Heart right ventricle (tissue), 16 donors: ENCODE results near the gene PCYT1B. TPM values are rescaled to one million over a fixed set of nuclear protein-coding genes. Genes with fewer than 3 reads are reported as not detected.

ENCODE experiments used
- ATAC-seq, 8 donors: fragments of 200-7000 bp; cut with Tn5 transposase; one replicate each; pipeline ENCODE4 v1.9.1; 2020; ENCODE audit warnings: mild to moderate bottlenecking in 8 of 8, moderate library complexity in 8 of 8, moderate number of reproducible peaks in 1 of 8
- DNase-seq, 2 donors: peaks; one replicate each; pipeline ENCODE4 v3.0.0-alpha.2; 2020
- H3K27ac ChIP-seq, 10 donors: fragments of 200-600 bp; sonication (generic) in 2 of 10; one replicate each; pipeline versions ENCODE4 v1.5.0 to v1.8.0; 2020 to 2022; ENCODE audit warnings: mild to moderate bottlenecking in 3 of 10
- H3K27me3 ChIP-seq, 7 donors: fragments of 200-600 bp; one replicate each; pipeline ENCODE4 v1.8.0; 2021 to 2022; ENCODE audit warnings: mild to moderate bottlenecking in 2 of 7
- H3K36me3 ChIP-seq, 9 donors: fragments of 200-600 bp; sonication (generic) in 1 of 9; one replicate each; pipeline versions ENCODE4 v1.5.0 to v1.8.0; 2020 to 2022; ENCODE audit warnings: mild to moderate bottlenecking in 2 of 9
- H3K4me1 ChIP-seq, 9 donors: fragments of 200-600 bp; sonication (generic) in 1 of 9; one replicate each; pipeline versions ENCODE4 v1.5.0 to v1.8.0; 2020 to 2022; ENCODE audit warnings: mild to moderate bottlenecking in 4 of 9
- H3K4me3 ChIP-seq, 10 donors: fragments of 200-600 bp; sonication (generic) in 2 of 10; one replicate each; pipeline versions ENCODE4 v1.5.0 to v1.8.0; 2020 to 2022; ENCODE audit warnings: mild to moderate bottlenecking in 7 of 10, moderate library complexity in 2 of 10
- H3K9me3 ChIP-seq, 11 donors: fragments of 200-600 bp in 10 of 11; sonication (generic) in 2 of 11; one replicate each; pipeline versions ENCODE4 v1.5.0 to v1.8.0; 2013 to 2022; ENCODE audit warnings: mild to moderate bottlenecking in 2 of 11, control low read depth in 1 of 11, moderate library complexity in 1 of 11
- WGBS, 2 donors: extraction: QIAGEN DNeasy Blood & Tissue Kit; methylation state at CpG; one replicate each; pipeline ENCODE4 v1.1.7; 2013; ENCODE audit warnings: inconsistent platforms in 1 of 2; 5-methylcytosine and 5-hydroxymethylcytosine counted together
- intact Hi-C, 10 donors: fragments of 100-400 bp; cut with DNase I; formaldehyde crosslinking; loops; one replicate each; pipeline versions ENCODE4 v1.11.1 to v1.14.2; 2022
- polyA plus RNA-seq, 2 donors: library from polyadenylated mRNA; stranded (reverse); fragments of 200-250 nt; gene quantifications; one replicate each; pipeline ENCODE4 v1.2.3, GENCODE V29; 2013
- total RNA-seq, 10 donors: library from RNA; stranded (reverse); fragmentation: NEBNext Ultra II Directional in 3 of 10; extraction: Animal tissue kit (Norgen Biotek cat#: 25700) in 3 of 10; gene quantifications; one replicate each; pipeline versions ENCODE4 v1.2.1 to v1.2.4, GENCODE V29; 2021 to 2023
- TF ChIP-seq, protein P1 (sequence below), 9 donors: fragments of 200-600 bp; sonication (generic) in 2 of 9; IDR thresholded peaks; one replicate each; pipeline versions ENCODE4 v1.5.0 to v1.8.0; 2021 to 2022; ENCODE audit warnings: antibody characterized with exemption in 9 of 9, mild to moderate bottlenecking in 5 of 9, moderate library complexity in 1 of 9
- donor health status: Arrhythmogenic right ventricular cardiomyopathy.
- donor health status: ischemic (EF 13 %, LVEDD 7.1; RV severe dilation, severe dysfunction).
- donor health status: healthy with polysubstance abuse.
- donor health status: DM: no; HTN: yes; CAD: no.
- donor health status: DM: no; HTN: no; CAD: no.
- donor health status: ischemic (EF 25% LVEDD 6.9; RV normal size, moderate dysfunction).
- donor health status: ischemic (EF 25% LVEDD 5.7; RV mildly dilated, moderate dysfunction).
- donor health status: healthy.
- donor health status: DM: yes; HTN: yes; CAD: no.
- donor health status: Ischemic cardiomyopathy.
- donor health status: ischemic (EF 35%, LVEDD 5.7; RV mildly dilated, moderate dysfunction).
- donor health status: nonischemic (EF 11% LVEDD 7.7; RV severe dilation, severe dysfunction).
- donor health status: DM: yes; HTN: yes; CAD: no.
- donor health status: PGD.
- donor health status: ischemic (EF 29% LVEDD 5.4; RV normal size, mild dysfunction).
- donor health status: nonischemic (EF 23%, LVEDD 6.1; RV moderate dilation, normal function).

Gene PCYT1B
- total and polyA plus RNA-seq, 12 donors: 0.07 to 0.34 (median 0.13) TPM; not detected in 5

DNA sequence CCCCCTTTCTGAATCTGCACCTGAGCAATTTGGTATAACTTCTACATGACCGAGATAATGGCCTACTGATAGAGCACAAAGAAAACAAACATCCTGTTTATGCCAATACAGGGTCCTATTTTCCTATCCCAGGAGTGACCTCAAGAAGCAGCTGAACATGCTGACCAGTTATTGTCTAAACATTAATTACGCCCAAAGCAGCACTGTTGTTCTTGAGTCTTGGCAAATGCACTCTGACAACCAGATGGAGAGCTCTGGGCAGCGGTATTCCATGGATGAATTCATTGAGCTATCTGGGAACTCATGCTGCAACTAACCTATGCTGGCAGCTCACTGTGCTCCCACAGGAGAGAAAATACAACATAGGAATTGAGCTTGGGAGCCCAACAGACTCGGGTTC is 52.6 kb downstream of the PCYT1B start:
- TF ChIP-seq, protein P1, sequence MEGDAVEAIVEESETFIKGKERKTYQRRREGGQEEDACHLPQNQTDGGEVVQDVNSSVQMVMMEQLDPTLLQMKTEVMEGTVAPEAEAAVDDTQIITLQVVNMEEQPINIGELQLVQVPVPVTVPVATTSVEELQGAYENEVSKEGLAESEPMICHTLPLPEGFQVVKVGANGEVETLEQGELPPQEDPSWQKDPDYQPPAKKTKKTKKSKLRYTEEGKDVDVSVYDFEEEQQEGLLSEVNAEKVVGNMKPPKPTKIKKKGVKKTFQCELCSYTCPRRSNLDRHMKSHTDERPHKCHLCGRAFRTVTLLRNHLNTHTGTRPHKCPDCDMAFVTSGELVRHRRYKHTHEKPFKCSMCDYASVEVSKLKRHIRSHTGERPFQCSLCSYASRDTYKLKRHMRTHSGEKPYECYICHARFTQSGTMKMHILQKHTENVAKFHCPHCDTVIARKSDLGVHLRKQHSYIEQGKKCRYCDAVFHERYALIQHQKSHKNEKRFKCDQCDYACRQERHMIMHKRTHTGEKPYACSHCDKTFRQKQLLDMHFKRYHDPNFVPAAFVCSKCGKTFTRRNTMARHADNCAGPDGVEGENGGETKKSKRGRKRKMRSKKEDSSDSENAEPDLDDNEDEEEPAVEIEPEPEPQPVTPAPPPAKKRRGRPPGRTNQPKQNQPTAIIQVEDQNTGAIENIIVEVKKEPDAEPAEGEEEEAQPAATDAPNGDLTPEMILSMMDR (IDR thresholded peaks at IDR 0.05): no peak
- no peaks in the 10 kb centered on the region for H3K36me3 ChIP-seq
- H3K4me3 ChIP-seq: no peak overlapping the region
- DNase-seq (no peak), ATAC-seq (no peak)
- no peaks in the 10 kb centered on the region for H3K4me1 ChIP-seq
- intact Hi-C loops: no loop called here
- 87 to 89% methylated on average over 4 of the region's 4 CpGs for WGBS, 2 donors
- H3K27me3 ChIP-seq: peaks cover 0 to 7% (median 0%) of the 10 kb centered on the region in 7 donors
- H3K9me3 ChIP-seq: no peaks in the 10 kb centered on the region
- no peak overlapping the region for H3K27ac ChIP-seq

DNA sequence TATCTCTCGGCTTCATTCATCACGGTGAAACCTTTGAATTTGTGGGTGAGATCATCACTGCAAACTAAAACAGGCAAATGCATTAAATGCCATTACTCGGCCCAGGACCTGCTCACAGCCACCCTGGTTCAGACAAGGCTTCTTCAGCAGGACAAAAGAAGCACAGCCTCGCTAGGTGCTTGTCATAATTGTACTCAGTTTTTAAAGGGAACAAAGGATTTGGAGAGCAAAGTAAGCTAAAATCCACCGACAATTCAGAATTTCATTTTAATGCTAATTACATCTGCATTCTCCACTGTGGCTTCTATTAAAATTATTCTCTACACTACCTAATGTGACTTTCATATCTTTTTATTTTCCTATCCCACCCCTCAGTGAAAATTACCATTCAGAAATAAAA is 57.0 kb downstream of the PCYT1B start:
- no peaks in the 10 kb centered on the region for H3K9me3 ChIP-seq
- no peak for ATAC-seq
- WGBS, 2 donors: 81 to 83% methylated on average over 5 of the region's 5 CpGs
- no peak for DNase-seq
- TF ChIP-seq, protein P1 (IDR thresholded peaks at IDR 0.05): no peak
- intact Hi-C loops: no loop called here
- H3K4me1 ChIP-seq: no peaks in the 10 kb centered on the region
- H3K4me3 ChIP-seq: no peak overlapping the region
- H3K36me3 ChIP-seq: no peaks in the 10 kb centered on the region
- H3K27ac ChIP-seq: no peak overlapping the region
- H3K27me3 ChIP-seq: peaks cover 0 to 9% (median 0%) of the 10 kb centered on the region in 7 donors

DNA sequence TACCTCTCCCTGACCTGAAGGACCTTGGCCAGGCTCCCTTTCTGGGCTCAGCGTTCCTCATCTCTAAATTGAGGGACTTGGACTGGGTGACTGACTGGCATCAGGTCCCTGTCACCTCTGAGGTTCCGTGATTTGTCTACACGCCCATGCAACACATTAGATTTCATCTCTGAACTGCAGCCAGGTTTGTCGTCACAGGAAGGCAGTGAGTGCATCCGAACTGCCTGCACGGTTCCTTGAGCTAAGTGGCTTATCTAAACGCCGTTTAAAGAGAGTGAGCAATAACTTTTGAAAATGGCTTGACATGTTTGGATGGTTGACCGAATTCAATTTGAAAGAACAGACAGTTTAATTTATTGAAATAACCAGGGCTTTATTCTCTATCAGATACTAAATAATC is 70.1 kb downstream of the PCYT1B start:
- 60 to 67% methylated on average over 9 of the region's 9 CpGs for WGBS, 2 donors
- Histone ChIP-seq H3K9me3 (no peaks in the 10 kb centered on the region), H3K27ac (no peak overlapping the region), H3K36me3 (no peaks in the 10 kb centered on the region), H3K4me3 (no peak overlapping the region), H3K4me1 (no peaks in the 10 kb centered on the region), H3K27me3 (peaks cover 0 to 11% (median 0%) of the 10 kb centered on the region in 7 donors)
- intact Hi-C loops: no loop called here
- TF ChIP-seq, protein P1 (IDR thresholded peaks at IDR 0.05): no peak
- ATAC-seq (no peak), DNase-seq (no peak)

DNA sequence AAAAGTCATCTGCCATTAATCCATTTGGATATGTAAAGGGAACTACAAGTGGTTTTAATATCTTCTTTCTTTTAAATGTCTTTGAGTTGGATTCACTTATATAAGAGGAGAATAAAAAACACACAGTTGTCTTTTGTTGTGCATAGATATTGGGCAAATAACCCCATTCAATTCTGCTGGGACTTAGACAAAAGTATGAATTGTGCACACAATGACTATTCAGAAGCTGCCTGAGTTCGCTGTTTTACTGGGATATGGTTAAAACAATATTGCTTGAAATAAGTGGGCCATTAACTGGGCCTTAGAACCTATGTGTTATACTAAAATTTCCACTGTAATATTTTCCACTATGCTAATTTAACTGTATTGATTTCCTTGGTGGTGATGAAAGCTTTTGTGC is 71.7 kb downstream of the PCYT1B start:
- DNase-seq: no peak
- WGBS, 2 donors: 88 to 100% methylated on average over 1 of the region's 1 CpG
- no peak for ATAC-seq
- no peaks in the 10 kb centered on the region for H3K4me1 ChIP-seq
- no peak overlapping the region for H3K27ac ChIP-seq
- no peaks in the 10 kb centered on the region for H3K9me3 ChIP-seq
- H3K27me3 ChIP-seq: peaks cover 0 to 11% (median 0%) of the 10 kb centered on the region in 7 donors
- TF ChIP-seq, protein P1 (IDR thresholded peaks at IDR 0.05): no peak
- intact Hi-C loops: no loop called here
- H3K36me3 ChIP-seq: no peaks in the 10 kb centered on the region
- H3K4me3 ChIP-seq: no peak overlapping the region
